Hepatocyte (in vitro differentiated cells): ENCODE data around the gene CNNM4.

Source experiments
- EZH2phosphoT487 ChIP-seq: fragments of 200-600 bp; sonication (generic); IDR thresholded peaks from one replicate; pipeline ENCODE4 v1.6.1; 2018; ENCODE audit warnings: antibody characterized with exemption, mild to moderate bottlenecking, low read depth, moderate library complexity; ENCODE audit not compliant: unreplicated experiment, severe bottlenecking
- TF ChIP-seq, protein P1 (sequence below): fragments of 200-600 bp; sonication (generic); IDR thresholded peaks from 2 replicates; pipeline ENCODE4 v1.5.1; 2016; ENCODE audit warnings: antibody characterized with exemption, mild to moderate bottlenecking; ENCODE audit not compliant: poor library complexity

DNA sequence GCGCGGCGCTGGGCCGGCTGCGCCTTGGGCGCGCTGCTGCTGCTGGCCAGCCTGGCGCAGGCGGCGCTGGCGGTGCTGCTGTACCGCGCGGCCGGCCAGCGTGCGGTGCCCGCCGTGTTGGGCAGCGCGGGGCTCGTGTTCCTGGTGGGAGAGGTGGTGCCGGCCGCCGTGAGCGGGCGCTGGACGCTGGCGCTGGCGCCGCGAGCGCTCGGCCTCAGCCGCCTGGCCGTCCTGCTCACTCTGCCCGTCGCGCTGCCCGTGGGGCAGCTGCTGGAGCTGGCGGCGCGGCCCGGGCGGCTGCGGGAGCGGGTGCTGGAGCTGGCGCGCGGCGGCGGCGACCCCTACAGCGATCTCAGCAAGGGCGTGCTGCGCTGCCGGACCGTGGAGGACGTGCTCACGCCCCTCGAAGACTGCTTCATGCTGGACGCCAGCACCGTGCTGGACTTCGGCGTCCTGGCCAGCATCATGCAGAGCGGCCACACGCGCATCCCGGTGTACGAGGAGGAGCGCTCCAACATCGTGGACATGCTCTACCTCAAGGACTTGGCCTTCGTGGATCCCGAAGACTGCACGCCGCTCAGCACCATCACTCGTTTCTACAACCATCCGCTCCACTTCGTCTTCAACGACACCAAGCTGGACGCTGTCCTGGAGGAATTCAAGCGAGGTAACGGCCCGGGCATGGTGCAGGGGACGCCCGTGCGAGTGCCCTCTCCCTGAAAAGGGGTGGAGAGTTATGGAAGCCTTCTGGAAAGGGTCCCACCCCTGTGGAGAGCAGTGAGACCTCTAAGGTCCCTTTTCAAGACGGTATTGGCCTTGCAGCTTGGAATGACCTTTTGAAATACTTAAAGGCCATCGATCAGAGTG, 56.4 kb downstream of the CNNM4 start:
- TF ChIP-seq, protein P1, sequence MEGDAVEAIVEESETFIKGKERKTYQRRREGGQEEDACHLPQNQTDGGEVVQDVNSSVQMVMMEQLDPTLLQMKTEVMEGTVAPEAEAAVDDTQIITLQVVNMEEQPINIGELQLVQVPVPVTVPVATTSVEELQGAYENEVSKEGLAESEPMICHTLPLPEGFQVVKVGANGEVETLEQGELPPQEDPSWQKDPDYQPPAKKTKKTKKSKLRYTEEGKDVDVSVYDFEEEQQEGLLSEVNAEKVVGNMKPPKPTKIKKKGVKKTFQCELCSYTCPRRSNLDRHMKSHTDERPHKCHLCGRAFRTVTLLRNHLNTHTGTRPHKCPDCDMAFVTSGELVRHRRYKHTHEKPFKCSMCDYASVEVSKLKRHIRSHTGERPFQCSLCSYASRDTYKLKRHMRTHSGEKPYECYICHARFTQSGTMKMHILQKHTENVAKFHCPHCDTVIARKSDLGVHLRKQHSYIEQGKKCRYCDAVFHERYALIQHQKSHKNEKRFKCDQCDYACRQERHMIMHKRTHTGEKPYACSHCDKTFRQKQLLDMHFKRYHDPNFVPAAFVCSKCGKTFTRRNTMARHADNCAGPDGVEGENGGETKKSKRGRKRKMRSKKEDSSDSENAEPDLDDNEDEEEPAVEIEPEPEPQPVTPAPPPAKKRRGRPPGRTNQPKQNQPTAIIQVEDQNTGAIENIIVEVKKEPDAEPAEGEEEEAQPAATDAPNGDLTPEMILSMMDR = no peak
- TF ChIP-seq EZH2phosphoT487 = no peak
